ENCODE results near the gene INA.
A peak's percentile ranks its signal among the peaks of the same experiment; 100 is the strongest.

Gene INA

GRCh38 chr10:103232131-103232673, 44.7 kb upstream of the INA start:
- TF ChIP-seq CEBPB (IDR thresholded peaks at IDR 0.05) = 0 out of 2 replicates have a peak, but pooled peaks have one; percentile 21
- peak; percentile 70; the same call in 1 of the 2 replicates for TF ChIP-seq EP300 (IDR thresholded peaks at IDR 0.05; ENCODE audit: borderline replicate concordance)
- TF ChIP-seq TCF12 (IDR thresholded peaks at IDR 0.05; ENCODE audit: low read depth) = peak; percentile 56
- no peak for TF ChIP-seq USF1 (IDR thresholded peaks at IDR 0.05)
- TF ChIP-seq MAX (IDR thresholded peaks at IDR 0.05) = 0 out of 2 replicates have a peak, but pooled peaks have one; percentile 36
- TF ChIP-seq TEAD4 (IDR thresholded peaks at IDR 0.05) = peak; percentile 71
- TF ChIP-seq RAD21 (IDR thresholded peaks at IDR 0.05; ENCODE audit: low read depth) = no peak
- peak; percentile 51 for TF ChIP-seq NFIC (IDR thresholded peaks at IDR 0.05)

- no peak for TF ChIP-seq REST (IDR thresholded peaks at IDR 0.05; ENCODE audit: low read depth)
- no peak for TF ChIP-seq USF1 (IDR thresholded peaks at IDR 0.05)
- TF ChIP-seq RAD21 (IDR thresholded peaks at IDR 0.05; ENCODE audit: low read depth) = no peak
- TF ChIP-seq CREB1 (IDR thresholded peaks at IDR 0.05; ENCODE audit: low read depth) = no peak
- TF ChIP-seq NFIC (IDR thresholded peaks at IDR 0.05) = no peak
- TF ChIP-seq CEBPB (IDR thresholded peaks at IDR 0.05) = no peak
- TF ChIP-seq ZBTB7A (IDR thresholded peaks at IDR 0.05; ENCODE audit: low read depth) = no peak
- TF ChIP-seq FOXM1 (IDR thresholded peaks at IDR 0.05; ENCODE audit: borderline replicate concordance, low read depth) = no peak
- TF ChIP-seq EP300 (IDR thresholded peaks at IDR 0.05; ENCODE audit: borderline replicate concordance) = no peak
Measured at GRCh38 chr10:103232772-103233488, 44.0 kb upstream of the INA start.

- no peak for TF ChIP-seq YY1 (IDR thresholded peaks at IDR 0.05; ENCODE audit: low read depth)
- TF ChIP-seq EP300 (IDR thresholded peaks at IDR 0.05; ENCODE audit: borderline replicate concordance) = no peak
- no peak for TF ChIP-seq USF1 (IDR thresholded peaks at IDR 0.05)
- TF ChIP-seq CREB1 (IDR thresholded peaks at IDR 0.05; ENCODE audit: low read depth) = no peak
- no peak for TF ChIP-seq TCF12 (IDR thresholded peaks at IDR 0.05; ENCODE audit: low read depth)
- no peak for TF ChIP-seq FOXM1 (IDR thresholded peaks at IDR 0.05; ENCODE audit: borderline replicate concordance, low read depth)
- no peak for TF ChIP-seq MAX (IDR thresholded peaks at IDR 0.05)
- TF ChIP-seq REST (IDR thresholded peaks at IDR 0.05; ENCODE audit: low read depth) = no peak
- no peak for TF ChIP-seq CEBPB (IDR thresholded peaks at IDR 0.05)
- no peak for TF ChIP-seq TEAD4 (IDR thresholded peaks at IDR 0.05)
- no peak for TF ChIP-seq NFIC (IDR thresholded peaks at IDR 0.05)
- no peak for TF ChIP-seq ZBTB7A (IDR thresholded peaks at IDR 0.05; ENCODE audit: low read depth)
- no peak for TF ChIP-seq RAD21 (IDR thresholded peaks at IDR 0.05; ENCODE audit: low read depth)
- TF ChIP-seq TAF1 (IDR thresholded peaks at IDR 0.05; ENCODE audit: low read depth) = no peak
- TF ChIP-seq EGR1 (IDR thresholded peaks at IDR 0.05) = no peak
Measured at GRCh38 chr10:103235775-103236174, 41.2 kb upstream of the INA start.

GRCh38 chr10:103238506-103239252, 38.3 kb upstream of the INA start:
- TF ChIP-seq MAX (IDR thresholded peaks at IDR 0.05) = peak; percentile 64
- TF ChIP-seq EP300 (IDR thresholded peaks at IDR 0.05; ENCODE audit: borderline replicate concordance) = peak; percentile 81
- TF ChIP-seq CREB1 (IDR thresholded peaks at IDR 0.05; ENCODE audit: low read depth) = peak; percentile 38; the same call in 1 of the 2 replicates
- no peak for TF ChIP-seq ZBTB7A (IDR thresholded peaks at IDR 0.05; ENCODE audit: low read depth)
- TF ChIP-seq TCF12 (IDR thresholded peaks at IDR 0.05; ENCODE audit: low read depth) = peak; percentile 64
- TF ChIP-seq TEAD4 (IDR thresholded peaks at IDR 0.05) = peak; percentile 88
- 0 out of 2 replicates have a peak, but pooled peaks have one; percentile 16 for TF ChIP-seq USF1 (IDR thresholded peaks at IDR 0.05)
- 0 out of 2 replicates have a peak, but pooled peaks have one; percentile 44 for TF ChIP-seq CEBPB (IDR thresholded peaks at IDR 0.05)
- peak; percentile 79 for TF ChIP-seq RAD21 (IDR thresholded peaks at IDR 0.05; ENCODE audit: low read depth)
- no peak for TF ChIP-seq EGR1 (IDR thresholded peaks at IDR 0.05)
- TF ChIP-seq FOXM1 (IDR thresholded peaks at IDR 0.05; ENCODE audit: borderline replicate concordance, low read depth) = no peak; the same call in 1 of the 2 replicates
- TF ChIP-seq YY1 (IDR thresholded peaks at IDR 0.05; ENCODE audit: low read depth) = 0 out of 2 replicates have a peak, but pooled peaks have one; percentile 27
- no peak for TF ChIP-seq TAF1 (IDR thresholded peaks at IDR 0.05; ENCODE audit: low read depth)
- TF ChIP-seq NFIC (IDR thresholded peaks at IDR 0.05) = peak; percentile 45; the same call in 1 of the 2 replicates

Data from Ishikawa (cell line).